ENCODE data around the gene TRMT10B.
"Not testable (repeated sequence)": the region's sequence is repeated elsewhere in the genome, so short reads cannot be mapped to it uniquely, and the experiment has no call there.

The TRMT10B gene

DNA sequence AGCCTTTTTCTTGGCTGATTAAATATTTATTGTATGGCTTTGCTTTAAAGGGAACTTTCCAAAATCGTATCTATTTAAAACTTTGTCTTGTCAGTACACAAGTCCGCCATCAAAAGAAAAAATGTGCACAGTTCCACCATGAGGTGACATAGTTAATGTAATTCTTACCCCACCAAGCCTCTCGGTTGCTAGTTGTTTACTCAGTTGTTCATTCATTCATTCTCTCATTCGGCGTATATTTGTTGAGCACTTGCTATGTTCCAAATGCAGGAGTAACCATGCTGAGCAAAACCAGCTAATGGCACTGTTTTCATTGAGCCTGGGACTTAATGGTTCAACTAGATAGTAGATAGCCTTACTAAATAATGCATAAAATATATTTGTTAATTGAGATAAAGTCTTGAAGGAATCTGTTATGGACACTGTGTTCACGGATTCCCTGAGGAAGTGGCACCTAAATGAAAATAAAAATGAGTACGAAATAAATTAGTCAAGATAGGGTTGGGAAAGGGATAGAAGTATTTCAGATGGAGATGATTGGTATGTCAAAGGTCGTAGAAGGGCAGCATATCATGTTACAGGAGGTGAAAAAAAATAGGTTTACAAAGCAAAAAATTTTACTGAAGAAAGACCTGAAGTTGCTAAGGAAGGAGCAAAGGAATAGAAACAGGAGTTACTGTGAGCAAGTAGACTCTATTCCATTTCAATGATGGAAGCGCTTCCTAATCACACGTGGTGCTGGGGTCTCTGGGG is 48.5 kb downstream of the TRMT10B start:
- no peak for DNase-seq

DNA sequence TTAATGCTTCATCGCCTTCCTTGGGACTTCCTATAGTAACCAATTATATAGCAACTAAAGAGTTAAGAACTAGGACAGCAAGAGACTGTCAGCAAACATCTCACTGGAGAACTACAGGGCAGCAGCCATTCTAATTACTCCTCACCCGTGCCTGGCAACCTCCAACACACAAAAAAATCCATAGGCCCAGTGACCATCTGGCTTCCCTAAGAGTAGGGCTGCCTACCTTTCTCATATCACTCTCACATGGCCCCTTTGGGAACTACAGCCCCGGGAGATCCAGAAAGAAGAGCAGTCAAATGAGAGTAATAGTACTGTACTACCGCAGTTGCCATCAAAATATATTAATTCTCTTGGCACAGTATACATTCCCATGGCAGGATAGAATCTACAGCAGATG is 52.7 kb downstream of the TRMT10B start:
- no peak for DNase-seq

DNA sequence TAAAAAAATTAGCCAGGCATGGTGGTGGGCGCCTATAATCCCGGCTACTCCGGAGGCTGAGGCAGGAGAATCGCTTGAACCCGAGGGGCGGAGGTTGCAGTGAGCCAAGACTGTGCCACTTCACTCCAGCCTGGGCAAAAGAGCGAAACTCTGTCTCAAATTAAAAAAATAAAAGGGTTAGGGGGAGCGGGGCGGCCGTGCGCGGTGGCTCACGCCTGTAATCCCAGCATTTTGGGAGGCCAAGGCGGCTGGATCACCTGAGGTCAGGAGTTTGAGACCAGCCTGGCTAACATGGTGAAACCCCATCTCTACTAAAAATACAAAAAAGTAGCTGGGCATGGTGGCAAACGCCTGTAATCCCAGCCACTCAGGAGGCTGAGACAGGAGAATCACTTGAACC is 56.1 kb downstream of the TRMT10B start:
- DNase-seq = not testable (repeated sequence)

DNA sequence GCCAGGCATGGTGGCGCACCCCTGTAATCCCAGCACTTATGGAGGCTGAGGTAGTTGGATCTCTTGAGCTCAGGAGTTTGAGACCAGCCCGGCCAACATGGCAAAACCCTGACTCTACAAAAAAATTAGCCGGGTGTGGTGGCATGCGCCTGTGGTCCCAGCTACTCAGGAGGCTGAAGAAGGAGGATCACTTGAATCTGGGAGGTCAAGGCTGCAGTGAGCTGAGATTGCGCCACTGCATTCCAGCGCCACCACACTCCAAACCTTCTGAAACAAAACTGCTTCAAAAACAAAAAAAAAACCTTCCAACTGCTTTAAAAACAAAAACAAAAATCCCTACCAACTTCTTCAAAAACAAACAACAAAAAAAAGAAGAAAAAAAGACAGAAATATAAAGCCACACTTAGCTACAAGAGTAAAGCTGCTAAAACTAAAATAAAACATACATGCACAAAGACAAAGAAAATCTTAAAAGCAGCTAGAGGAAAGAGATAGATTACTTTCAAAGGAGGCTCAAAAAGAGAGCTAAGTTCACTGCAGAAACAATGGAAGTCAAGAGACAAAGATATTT is 58.4 kb downstream of the TRMT10B start:
- DNase-seq = no peak

DNA sequence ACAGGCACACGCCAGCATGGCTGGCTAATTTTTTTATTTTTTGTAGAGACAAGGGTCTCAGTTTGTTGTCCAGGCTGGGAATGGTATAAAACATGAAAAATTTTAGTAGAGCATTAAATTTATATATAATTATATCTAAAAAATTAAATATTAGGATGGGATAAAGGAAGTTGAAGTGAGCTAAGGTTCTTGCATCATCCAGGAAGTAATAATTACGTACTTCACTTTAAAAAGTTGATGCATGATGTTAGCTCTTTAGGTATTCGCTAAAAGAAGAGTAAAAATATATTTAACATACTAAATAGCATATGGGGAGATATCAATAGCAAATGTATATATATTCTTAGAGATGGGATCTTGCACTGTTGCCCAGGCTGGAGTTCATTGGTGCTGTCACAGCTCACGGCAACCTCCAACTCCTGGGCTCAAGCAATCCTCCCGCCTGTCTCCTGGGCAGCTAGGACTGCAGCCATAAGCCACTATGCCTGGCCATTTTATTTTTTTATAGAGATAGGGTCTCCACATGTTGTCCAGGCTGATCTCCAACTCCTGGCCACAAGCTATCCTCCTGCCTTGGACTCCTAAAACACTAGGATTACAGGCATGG is 59.3 kb downstream of the TRMT10B start:
- no peak for DNase-seq

DNA sequence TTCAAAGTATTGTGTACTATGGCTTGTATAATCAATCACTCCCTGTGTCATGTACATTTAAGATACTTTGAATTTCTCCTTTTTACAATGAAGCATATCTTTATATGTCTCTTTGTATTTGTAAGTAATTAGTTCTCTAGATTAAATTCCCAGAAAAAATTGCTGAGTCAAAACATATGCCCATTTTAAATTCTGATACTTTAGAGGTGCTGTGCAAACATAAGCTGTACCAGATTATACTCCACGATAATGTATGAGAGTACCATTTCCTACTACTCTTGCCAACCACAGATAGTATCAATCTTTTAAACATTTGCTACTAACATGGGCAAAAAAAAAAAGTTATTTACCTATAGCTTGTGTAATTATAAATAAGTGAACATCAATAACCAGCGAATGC is 65.2 kb downstream of the TRMT10B start:
- DNase-seq = no peak

DNA sequence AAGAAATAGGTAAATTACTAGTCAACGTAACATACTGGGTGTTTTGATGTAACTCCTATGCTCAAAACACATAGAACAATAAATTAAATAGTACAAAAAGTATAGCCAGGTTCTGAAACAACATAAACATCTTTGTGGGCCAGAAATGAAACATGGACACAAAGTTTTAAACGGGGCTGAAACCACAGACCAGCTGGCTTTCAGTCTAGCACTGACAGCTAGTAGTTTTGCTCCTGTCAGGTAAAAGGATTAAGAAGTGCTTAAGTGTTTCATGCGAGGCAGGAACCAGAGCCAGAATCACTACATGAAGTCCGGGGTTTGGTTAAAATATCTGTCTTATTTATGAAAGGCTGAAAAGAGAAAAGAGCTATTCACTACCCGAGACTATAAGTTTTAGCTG is 66.5 kb downstream of the TRMT10B start:
- DNase-seq = no peak

DNA sequence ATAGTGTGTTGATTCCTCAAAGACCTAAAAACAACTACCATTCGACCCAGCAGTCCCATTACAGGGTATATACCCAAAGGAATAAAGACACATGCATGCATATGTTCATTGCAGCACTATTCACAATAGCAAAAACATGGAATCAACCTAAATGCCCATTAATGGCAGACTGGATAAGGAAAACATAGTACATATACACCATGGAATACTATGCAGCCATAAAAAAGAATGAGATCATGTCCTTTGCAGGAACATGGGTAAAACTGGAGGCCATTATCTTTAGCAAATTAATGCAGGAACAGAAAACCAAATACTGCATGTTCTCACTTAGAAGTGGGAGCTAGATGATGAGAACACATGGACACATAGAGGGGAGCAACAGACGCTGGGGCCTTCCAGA is 71.6 kb downstream of the TRMT10B start:
- DNase-seq = not testable (repeated sequence)

DNA sequence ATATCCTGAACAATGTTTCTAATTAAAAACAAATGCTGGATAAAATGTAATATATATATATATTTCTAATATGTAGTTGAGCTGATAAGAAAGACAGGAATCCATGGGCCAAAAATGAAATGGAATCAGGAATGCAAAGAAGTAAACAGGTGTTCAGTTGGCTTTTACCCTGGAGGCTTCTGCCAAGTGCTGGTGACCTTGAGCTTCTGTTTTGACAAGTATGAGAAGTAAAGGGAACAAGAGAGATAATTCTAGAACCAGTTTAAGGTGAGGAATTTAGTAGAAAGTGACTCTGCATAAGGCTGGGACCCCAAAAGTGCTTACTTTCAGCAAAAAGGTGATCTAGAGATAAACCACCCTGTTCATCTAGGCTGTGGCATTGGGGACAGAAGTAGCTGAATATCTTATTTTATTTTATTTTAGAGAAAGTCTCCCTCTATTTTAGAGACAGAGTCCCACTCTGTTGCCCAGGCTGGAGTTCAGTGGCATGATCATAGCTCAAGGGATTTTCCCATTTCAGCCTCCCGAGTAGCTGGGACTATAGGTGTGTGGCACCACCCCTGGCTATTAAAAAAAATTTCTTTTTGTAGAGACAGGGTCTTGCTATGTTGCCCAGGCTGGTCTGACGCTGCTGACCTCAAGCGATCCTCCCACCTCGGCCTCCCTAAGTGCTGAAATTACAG is 74.0 kb downstream of the TRMT10B start:
- no peak for DNase-seq

Data from CD4-positive, alpha-beta T cell treated with Interleukin-17A for 4 hours (primary cell).